Dermis microvascular lymphatic vessel endothelial cell (primary cell): ENCODE results near the gene GYS2. TPM values are rescaled to one million over a fixed set of nuclear protein-coding genes. Genes with fewer than 3 reads are reported as not detected.

ENCODE experiments used
- DNase-seq, 2 donors: peaks; one replicate each; pipeline versions ENCODE4 v3.0.0 to v3.0.0-alpha.2; 2010; ENCODE audit warnings: low read depth in 2 of 2
- total RNA-seq: library from RNA; depleted of rRNA; stranded (reverse); fragments of >200 nt; gene quantifications from 2 replicates; pipeline ENCODE4 v1.2.1, GENCODE V29; 2014

The GYS2 gene
- total RNA-seq, 1 donor from 2014 or later: not detected

GRCh38 chr12:21553329-21553675, 51.3 kb downstream of the GYS2 start:
- no peak for DNase-seq

- DNase-seq: no peak
Measured at GRCh38 chr12:21552635-21553328, 51.9 kb downstream of the GYS2 start.

- peak in 1 of 2 donors; percentile 6 for DNase-seq
Measured at GRCh38 chr12:21551841-21552465, 52.7 kb downstream of the GYS2 start.

- DNase-seq: no peak
Measured at GRCh38 chr12:21547437-21547836, 57.2 kb downstream of the GYS2 start.

GRCh38 chr12:21546716-21547115, 57.9 kb downstream of the GYS2 start:
- DNase-seq: no peak

- no peak for DNase-seq
Measured at GRCh38 chr12:21545557-21545956, 59.1 kb downstream of the GYS2 start.

- DNase-seq: no peak
Measured at GRCh38 chr12:21543151-21543550, 61.5 kb downstream of the GYS2 start.

GRCh38 chr12:21542403-21542802, 62.2 kb downstream of the GYS2 start:
- no peak for DNase-seq

- no peak for DNase-seq
Measured at GRCh38 chr12:21541773-21542172, 62.9 kb downstream of the GYS2 start.

- no peak for DNase-seq
Measured at GRCh38 chr12:21539797-21540196, 64.8 kb downstream of the GYS2 start.

GRCh38 chr12:21538061-21538653, 66.5 kb downstream of the GYS2 start:
- DNase-seq: no peak

- DNase-seq: no peak
Measured at GRCh38 chr12:21529456-21529855, 75.2 kb downstream of the GYS2 start.

- DNase-seq: no peak
Measured at GRCh38 chr12:21528953-21529352, 75.7 kb downstream of the GYS2 start.

GRCh38 chr12:21527451-21528180, 77.0 kb downstream of the GYS2 start:
- DNase-seq: peak in 1 of 2 donors; percentile 48

- no peak for DNase-seq
Measured at GRCh38 chr12:21526721-21527345, 77.8 kb downstream of the GYS2 start.

GRCh38 chr12:21526053-21526452, 78.6 kb downstream of the GYS2 start, which contains the start of gene SPX:
SPX (plus strand) TSS chr12:21526296; CDS start chr12:21526473, 177 bp downstream.
- no peak for DNase-seq

- DNase-seq: no peak
Measured at GRCh38 chr12:21523148-21523547, 81.5 kb downstream of the GYS2 start.

GRCh38 chr12:21521541-21521940, 83.1 kb downstream of the GYS2 start:
- DNase-seq: no peak

GRCh38 chr12:21518451-21518850, 86.2 kb downstream of the GYS2 start:
- DNase-seq: no peak

GRCh38 chr12:21516281-21516680, 88.4 kb downstream of the GYS2 start:
- DNase-seq: no peak

GRCh38 chr12:21509768-21510167, 94.9 kb downstream of the GYS2 start:
- no peak for DNase-seq

GRCh38 chr12:21507849-21508248, 96.8 kb downstream of the GYS2 start:
- no peak for DNase-seq
